ENCODE results near the gene INTS7.

DNA sequence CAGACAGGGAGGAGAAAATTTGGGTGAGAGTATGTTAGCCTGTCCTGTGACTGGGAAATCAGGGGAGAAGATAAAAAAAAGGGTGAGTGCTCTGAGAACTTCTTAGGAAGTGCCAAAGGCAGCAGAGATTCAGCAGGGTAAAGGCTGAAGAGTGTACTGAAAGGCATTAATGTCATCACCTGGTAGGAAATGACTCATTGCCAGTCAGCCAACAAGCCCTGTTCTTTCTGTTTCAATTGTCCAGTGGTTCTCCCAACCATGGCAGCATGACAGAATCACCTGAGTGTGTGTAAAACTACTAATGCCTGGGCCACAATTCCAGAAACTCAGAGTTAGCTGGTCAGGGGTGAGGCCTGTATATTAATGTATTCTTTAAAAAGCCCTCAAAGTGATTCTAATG lies 83.5 kb downstream of the INTS7 start:
- TF ChIP-seq GTF2E2 (tag; IDR thresholded peaks at IDR 0.05): no peak
- TF ChIP-seq, protein P1, sequence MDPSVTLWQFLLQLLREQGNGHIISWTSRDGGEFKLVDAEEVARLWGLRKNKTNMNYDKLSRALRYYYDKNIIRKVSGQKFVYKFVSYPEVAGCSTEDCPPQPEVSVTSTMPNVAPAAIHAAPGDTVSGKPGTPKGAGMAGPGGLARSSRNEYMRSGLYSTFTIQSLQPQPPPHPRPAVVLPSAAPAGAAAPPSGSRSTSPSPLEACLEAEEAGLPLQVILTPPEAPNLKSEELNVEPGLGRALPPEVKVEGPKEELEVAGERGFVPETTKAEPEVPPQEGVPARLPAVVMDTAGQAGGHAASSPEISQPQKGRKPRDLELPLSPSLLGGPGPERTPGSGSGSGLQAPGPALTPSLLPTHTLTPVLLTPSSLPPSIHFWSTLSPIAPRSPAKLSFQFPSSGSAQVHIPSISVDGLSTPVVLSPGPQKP (CRISPR knock-in tag; IDR thresholded peaks at IDR 0.05): no peak
- no peak for TF ChIP-seq POLR2G (IDR thresholded peaks at IDR 0.05; ENCODE audit: low read depth, low read length)
- TF ChIP-seq, protein P2, sequence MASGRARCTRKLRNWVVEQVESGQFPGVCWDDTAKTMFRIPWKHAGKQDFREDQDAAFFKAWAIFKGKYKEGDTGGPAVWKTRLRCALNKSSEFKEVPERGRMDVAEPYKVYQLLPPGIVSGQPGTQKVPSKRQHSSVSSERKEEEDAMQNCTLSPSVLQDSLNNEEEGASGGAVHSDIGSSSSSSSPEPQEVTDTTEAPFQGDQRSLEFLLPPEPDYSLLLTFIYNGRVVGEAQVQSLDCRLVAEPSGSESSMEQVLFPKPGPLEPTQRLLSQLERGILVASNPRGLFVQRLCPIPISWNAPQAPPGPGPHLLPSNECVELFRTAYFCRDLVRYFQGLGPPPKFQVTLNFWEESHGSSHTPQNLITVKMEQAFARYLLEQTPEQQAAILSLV (tag; IDR thresholded peaks at IDR 0.05): no peak
- no peak for TF ChIP-seq FOXJ3 (CRISPR knock-in tag; IDR thresholded peaks at IDR 0.05)
- TF ChIP-seq MYC (IDR thresholded peaks at IDR 0.05; ENCODE audit: low read depth, low read length): no peak
- TF ChIP-seq MYC (CRISPR knock-in tag; IDR thresholded peaks at IDR 0.05; ENCODE audit: borderline replicate concordance, low read depth): no peak
- TF ChIP-seq, protein P3, sequence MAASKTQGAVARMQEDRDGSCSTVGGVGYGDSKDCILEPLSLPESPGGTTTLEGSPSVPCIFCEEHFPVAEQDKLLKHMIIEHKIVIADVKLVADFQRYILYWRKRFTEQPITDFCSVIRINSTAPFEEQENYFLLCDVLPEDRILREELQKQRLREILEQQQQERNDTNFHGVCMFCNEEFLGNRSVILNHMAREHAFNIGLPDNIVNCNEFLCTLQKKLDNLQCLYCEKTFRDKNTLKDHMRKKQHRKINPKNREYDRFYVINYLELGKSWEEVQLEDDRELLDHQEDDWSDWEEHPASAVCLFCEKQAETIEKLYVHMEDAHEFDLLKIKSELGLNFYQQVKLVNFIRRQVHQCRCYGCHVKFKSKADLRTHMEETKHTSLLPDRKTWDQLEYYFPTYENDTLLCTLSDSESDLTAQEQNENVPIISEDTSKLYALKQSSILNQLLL (CRISPR knock-in tag; IDR thresholded peaks at IDR 0.05; ENCODE audit: borderline replicate concordance): no peak
- TF ChIP-seq FOXK2 (conservative IDR thresholded peaks at IDR 0.05 in 1 of 2, IDR thresholded peaks at IDR 0.05 in 1 of 2; ENCODE audit: low read depth in 2 of 2): no peak
- no peak for TF ChIP-seq GABPA (tag; conservative IDR thresholded peaks at IDR 0.05; ENCODE audit: low read depth)
- TF ChIP-seq POLR2A (conservative IDR thresholded peaks at IDR 0.05): no peak
- no peak for TF ChIP-seq ZNF384 (IDR thresholded peaks at IDR 0.05; ENCODE audit: low read depth, low read length)

Measured in K562 (cell line).